ENCODE data around the gene RRM2. TPM values are rescaled to one million over a fixed set of nuclear protein-coding genes. Genes with fewer than 3 reads are reported as not detected.

RRM2 gene
- total RNA-seq, 1 donor from 2014 or later, result 2.3 TPM

- Histone ChIP-seq H3K4me1 (no peaks in the 10 kb centered on the region), H3K27ac (no peak overlapping the region)
Measured at GRCh38 chr2:10162586-10163497, 40.3 kb downstream of the RRM2 start.

GRCh38 chr2:10163498-10164486, 41.3 kb downstream of the RRM2 start:
- H3K27ac ChIP-seq, result no peak overlapping the region
- H3K36me3 ChIP-seq, result no peaks in the 10 kb centered on the region
- TF ChIP-seq CTCF (IDR thresholded peaks at IDR 0.05), result no peak
- H3K4me3 ChIP-seq, result no peak overlapping the region
- no peaks in the 10 kb centered on the region for H3K9me3 ChIP-seq
- no peaks in the 10 kb centered on the region for H3K4me1 ChIP-seq
- no peak for ATAC-seq
- intact Hi-C loops (cut with DNase I), result no loop called here
- no peaks in the 10 kb centered on the region for H3K27me3 ChIP-seq
- DNase-seq, result no peak

More at GRCh38 chr2:10162586-10163497, 40.3 kb downstream of the RRM2 start:
- ATAC-seq (no peak), DNase-seq (no peak)
- intact Hi-C loops (cut with DNase I), result no loop called here
- no peaks in the 10 kb centered on the region for H3K36me3 ChIP-seq
- H3K4me3 ChIP-seq, result no peak overlapping the region
- TF ChIP-seq CTCF (IDR thresholded peaks at IDR 0.05), result no peak
- no peaks in the 10 kb centered on the region for H3K9me3 ChIP-seq
- H3K27me3 ChIP-seq, result no peaks in the 10 kb centered on the region

- DNase-seq, result no peak
- TF ChIP-seq CTCF (IDR thresholded peaks at IDR 0.05), result no peak
- H3K36me3 ChIP-seq, result no peaks in the 10 kb centered on the region
- ATAC-seq, result no peak
- H3K4me1 ChIP-seq, result no peaks in the 10 kb centered on the region
- H3K4me3 ChIP-seq, result no peak overlapping the region
- intact Hi-C loops (cut with DNase I), result no loop called here
- no peaks in the 10 kb centered on the region for H3K27me3 ChIP-seq
- H3K9me3 ChIP-seq, result no peaks in the 10 kb centered on the region
- H3K27ac ChIP-seq, result no peak overlapping the region
Measured at GRCh38 chr2:10164601-10165000, 42.1 kb downstream of the RRM2 start.

GRCh38 chr2:10165282-10165681, 42.7 kb downstream of the RRM2 start:
- Histone ChIP-seq H3K27ac (no peak overlapping the region), H3K9me3 (no peaks in the 10 kb centered on the region), H3K27me3 (no peaks in the 10 kb centered on the region), H3K4me1 (no peaks in the 10 kb centered on the region), H3K36me3 (no peaks in the 10 kb centered on the region), H3K4me3 (no peak overlapping the region)
- intact Hi-C loops (cut with DNase I), result no loop called here
- no peak for DNase-seq
- no peak for ATAC-seq
- TF ChIP-seq CTCF (IDR thresholded peaks at IDR 0.05), result no peak

- no peaks in the 10 kb centered on the region for H3K9me3 ChIP-seq
- ATAC-seq (no peak), DNase-seq (no peak)
- no peaks in the 10 kb centered on the region for H3K36me3 ChIP-seq
- no peak for TF ChIP-seq CTCF (IDR thresholded peaks at IDR 0.05)
- H3K27ac ChIP-seq, result no peak overlapping the region
- intact Hi-C loops (cut with DNase I), result no loop called here
- H3K27me3 ChIP-seq, result no peaks in the 10 kb centered on the region
- H3K4me1 ChIP-seq, result no peaks in the 10 kb centered on the region
- H3K4me3 ChIP-seq, result no peak overlapping the region
Measured at GRCh38 chr2:10165861-10166675, 43.5 kb downstream of the RRM2 start.

All from upper lobe of right lung (tissue), 1 donor.